BJ (cell line): ENCODE results near the gene JAKMIP1. TPM values are rescaled to one million over a fixed set of nuclear protein-coding genes. Genes with fewer than 3 reads are reported as not detected.

Experiments used
- CTCF ChIA-PET: fragments of 350-600 bp; formaldehyde crosslinking; extraction: SDS; loops from one replicate; lab custom pipeline; 2021; ENCODE audit warnings: antibody characterized with exemption, inconsistent platforms; lab: Yijun Ruan, JAX
- POLR2A ChIA-PET: fragments of 300-600 bp; sonication (Branson Sonifier 250); formaldehyde crosslinking; extraction: SDS; loops from one replicate; lab custom pipeline; 2021; ENCODE audit warnings: antibody characterized with exemption; lab: Charles Lee
- DNase-seq: peaks from one replicate; pipeline ENCODE4 v3.0.0-alpha.2; 2011; ENCODE audit warnings: low read depth
- H3K27me3 ChIP-seq: 2 replicates; pipeline ENCODE4 v1.6.0; 2011; ENCODE audit warnings: low read length; ENCODE audit not compliant: control insufficient read depth, insufficient read depth
- H3K36me3 ChIP-seq: 2 replicates; pipeline ENCODE4 v1.5.1; 2011; ENCODE audit warnings: low read length; ENCODE audit not compliant: control insufficient read depth, insufficient read depth
- H3K4me3 ChIP-seq: 2 replicates; pipeline ENCODE4 v1.5.1; 2011; ENCODE audit warnings: low read depth, mild to moderate bottlenecking, control low read depth, low read length
- CTCF ChIP-seq: IDR thresholded peaks from 2 replicates; pipeline ENCODE4 v1.5.1; 2011; ENCODE audit warnings: low read depth, mild to moderate bottlenecking, control low read depth, inconsistent platforms, low read length, moderate library complexity; ENCODE audit not compliant: insufficient read depth
- polyA plus RNA-seq: library from polyadenylated mRNA; depleted of rRNA; stranded (reverse); fragments of >200 nt; gene quantifications from 2 replicates; pipeline ENCODE4 v1.2.3, GENCODE V29; 2011

JAKMIP1 gene
- polyA plus RNA-seq, 1 experiment = not detected

GRCh38 chr4:6105311-6105911 is 94.9 kb downstream of the JAKMIP1 start:
- no peak for DNase-seq
- Histone ChIP-seq H3K4me3 (no peak overlapping the region), H3K36me3 (no peaks in the 10 kb centered on the region), H3K27me3 (no peaks in the 10 kb centered on the region)
- ChIA-PET CTCF (no interaction called here), POLR2A (no interaction called here)
- TF ChIP-seq CTCF = no peak

DNA sequence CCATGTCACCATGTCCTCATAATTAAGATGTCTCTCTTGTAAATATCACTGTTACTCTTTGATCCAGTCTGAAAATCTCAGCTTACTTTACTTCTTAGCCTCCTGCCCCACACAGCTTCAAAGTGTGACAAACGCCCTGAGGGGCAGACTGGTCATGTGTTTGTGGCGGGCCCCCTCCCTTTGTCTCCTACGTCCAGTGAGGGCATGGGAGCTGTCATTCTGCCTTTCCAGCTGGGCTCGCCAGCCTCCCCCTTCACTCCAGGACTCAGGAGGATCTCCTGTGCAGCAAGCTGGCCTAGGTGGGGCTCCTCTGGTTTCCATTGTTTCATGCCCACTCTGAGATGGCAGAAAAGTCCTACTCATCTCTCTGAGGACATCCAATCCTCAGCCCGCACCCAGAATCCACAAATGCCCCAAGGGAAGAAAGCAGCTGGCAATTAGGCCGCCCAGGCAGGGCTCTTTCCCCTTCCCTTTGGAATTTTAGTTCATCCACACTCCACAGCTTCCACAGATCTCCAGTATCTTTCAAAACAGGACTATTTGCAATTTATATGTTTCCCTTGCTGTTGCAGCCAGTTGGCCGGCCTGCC is 95.7 kb downstream of the JAKMIP1 start:
- DNase-seq = no peak
- Histone ChIP-seq H3K4me3 (no peak overlapping the region), H3K27me3 (no peaks in the 10 kb centered on the region), H3K36me3 (no peaks in the 10 kb centered on the region)
- CTCF ChIA-PET = no interaction called here
- no peak for TF ChIP-seq CTCF
- POLR2A ChIA-PET = no interaction called here

DNA sequence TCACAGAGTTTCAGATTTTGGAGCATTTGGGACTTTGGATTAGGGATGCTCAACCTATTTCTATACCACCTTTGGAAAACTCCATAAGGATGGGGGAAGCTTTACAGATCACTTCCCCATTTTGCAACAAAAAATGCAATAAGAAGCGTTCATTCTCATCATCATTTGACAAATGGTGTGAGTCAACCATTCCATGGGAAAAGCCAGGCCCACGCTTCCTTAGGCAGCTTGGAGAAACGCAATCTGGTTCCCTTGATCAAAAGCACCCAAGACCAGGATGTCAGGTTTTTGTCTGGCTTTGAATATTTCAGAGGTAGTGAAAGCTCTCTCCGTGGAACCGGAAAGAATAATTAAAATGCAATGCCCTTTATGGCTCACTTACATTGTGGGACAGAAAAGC is 102.8 kb downstream of the JAKMIP1 start:
- no peak for DNase-seq
- Histone ChIP-seq H3K36me3 (no peaks in the 10 kb centered on the region), H3K4me3 (no peak overlapping the region), H3K27me3 (no peaks in the 10 kb centered on the region)
- no peak for TF ChIP-seq CTCF
- ChIA-PET CTCF (interaction anchor here (0.8 kb wide), 1 partner anchor 13 kb away, joined by 3 read pairs; no protein-coding TSS in a partner anchor), POLR2A (no interaction called here)

DNA sequence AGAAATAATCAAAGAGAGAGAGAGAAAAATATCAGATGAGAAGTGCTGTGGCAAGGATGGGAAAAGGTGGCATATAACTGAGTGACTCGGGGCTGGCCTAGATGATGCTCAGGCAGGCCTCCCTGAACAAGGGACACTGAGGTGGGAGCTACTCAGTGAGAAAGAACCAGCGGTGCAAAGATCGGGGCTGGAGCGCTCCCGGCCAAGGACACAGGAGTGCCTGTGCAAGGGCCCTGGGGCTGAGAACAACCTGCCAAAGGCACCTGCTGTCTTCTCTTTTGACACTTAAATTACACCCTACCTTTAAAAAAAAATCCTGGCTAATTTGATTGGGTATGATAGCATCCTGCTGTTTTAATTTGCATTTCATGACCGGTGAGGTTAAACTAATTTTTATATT is 104.5 kb downstream of the JAKMIP1 start:
- TF ChIP-seq CTCF = no peak
- CTCF ChIA-PET = no interaction called here
- no peaks in the 10 kb centered on the region for H3K27me3 ChIP-seq
- DNase-seq = no peak
- POLR2A ChIA-PET = no interaction called here
- H3K36me3 ChIP-seq = no peaks in the 10 kb centered on the region
- H3K4me3 ChIP-seq = no peak overlapping the region

DNA sequence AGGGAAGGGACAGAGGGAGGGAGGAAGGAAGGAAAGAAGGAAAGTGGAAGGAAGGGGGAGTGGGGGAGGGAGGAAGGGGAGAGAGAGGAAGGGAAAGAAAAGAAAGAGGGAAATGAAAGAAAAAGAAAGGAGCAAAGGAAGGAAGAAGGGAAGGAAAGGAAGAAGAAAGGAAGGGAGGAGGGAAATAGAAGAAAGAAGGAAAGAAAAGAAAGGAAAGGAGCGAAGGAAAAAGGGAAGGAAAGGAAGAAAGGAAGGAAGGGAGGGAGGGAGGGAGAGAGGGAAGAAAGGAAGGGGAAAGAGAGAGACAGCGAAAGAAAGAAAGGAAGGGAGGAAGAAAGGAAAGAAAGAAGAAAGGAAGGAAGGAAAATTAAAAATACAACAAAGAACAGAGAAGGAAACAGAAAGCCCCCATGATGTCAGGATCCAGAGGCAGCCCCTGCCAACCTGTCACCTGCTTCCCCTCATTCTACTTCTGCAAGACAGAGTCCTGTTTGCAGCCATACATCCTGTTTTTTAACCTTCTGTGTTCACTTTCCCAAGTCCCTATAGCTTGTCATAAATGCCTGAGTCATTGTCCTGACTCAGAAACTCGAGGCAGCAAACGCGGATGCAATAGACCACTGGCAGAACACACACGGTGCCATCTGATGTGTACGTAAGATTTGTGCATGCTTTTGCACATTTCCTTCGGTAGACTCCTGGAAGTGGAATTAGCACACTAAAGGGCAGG is 105.2 kb downstream of the JAKMIP1 start:
- H3K27me3 ChIP-seq = no peaks in the 10 kb centered on the region
- CTCF ChIA-PET = no interaction called here
- TF ChIP-seq CTCF = no peak
- no peaks in the 10 kb centered on the region for H3K36me3 ChIP-seq
- H3K4me3 ChIP-seq = no peak overlapping the region
- POLR2A ChIA-PET = no interaction called here
- DNase-seq = no peak
